Ishikawa (cell line): ENCODE measurements around the gene TRIM59.

Experiments
- CEBPB ChIP-seq: IDR thresholded peaks from 2 replicates; pipeline ENCODE4 v1.6.1; 2012
- CREB1 ChIP-seq: IDR thresholded peaks from 2 replicates; pipeline ENCODE4 v1.6.1; 2012; ENCODE audit warnings: low read depth
- EGR1 ChIP-seq: IDR thresholded peaks from 2 replicates; pipeline ENCODE4 v1.6.1; 2012
- EP300 ChIP-seq: IDR thresholded peaks from 2 replicates; pipeline ENCODE4 v1.6.1; 2012; ENCODE audit warnings: borderline replicate concordance
- MAX ChIP-seq: IDR thresholded peaks from 2 replicates; pipeline ENCODE4 v1.6.1; 2012
- NFIC ChIP-seq: IDR thresholded peaks from 2 replicates; pipeline ENCODE4 v1.6.1; 2012
- RAD21 ChIP-seq: IDR thresholded peaks from 2 replicates; pipeline ENCODE4 v1.6.1; 2012; ENCODE audit warnings: low read depth
- REST ChIP-seq: IDR thresholded peaks from 2 replicates; pipeline ENCODE4 v1.6.1; 2012; ENCODE audit warnings: low read depth, mild to moderate bottlenecking
- TAF1 ChIP-seq: IDR thresholded peaks from 2 replicates; pipeline ENCODE4 v1.6.1; 2012; ENCODE audit warnings: low read depth, mild to moderate bottlenecking
- TCF12 ChIP-seq: IDR thresholded peaks from 2 replicates; pipeline ENCODE4 v1.6.1; 2012; ENCODE audit warnings: low read depth
- TEAD4 ChIP-seq: IDR thresholded peaks from 2 replicates; pipeline ENCODE4 v1.6.1; 2012
- USF1 ChIP-seq: IDR thresholded peaks from 2 replicates; pipeline ENCODE4 v1.6.1; 2012
- YY1 ChIP-seq: IDR thresholded peaks from 2 replicates; pipeline ENCODE4 v1.6.1; 2012; ENCODE audit warnings: low read depth
- ZBTB7A ChIP-seq: IDR thresholded peaks from 2 replicates; pipeline ENCODE4 v1.6.1; 2012; ENCODE audit warnings: low read depth

GRCh38 chr3:160475153-160475552, 25.6 kb upstream of the TRIM59 start:
- no peak for TF ChIP-seq ZBTB7A
- no peak for TF ChIP-seq RAD21
- TF ChIP-seq USF1 = no peak
- TF ChIP-seq EP300 = no peak
- no peak for TF ChIP-seq TCF12
- no peak for TF ChIP-seq CEBPB
- TF ChIP-seq MAX = no peak
- no peak for TF ChIP-seq NFIC
- no peak for TF ChIP-seq YY1
- TF ChIP-seq TAF1 = no peak
- no peak for TF ChIP-seq CREB1
- TF ChIP-seq REST = no peak
- no peak for TF ChIP-seq EGR1
- TF ChIP-seq TEAD4 = no peak
